SK-N-DZ (cell line): ENCODE data around the gene ZNF821. TPM values are rescaled to one million over a fixed set of nuclear protein-coding genes. Genes with fewer than 3 reads are reported as not detected.
"Not testable (repeated sequence)": the region's sequence is repeated elsewhere in the genome, so short reads cannot be mapped to it uniquely, and the experiment has no call there.

Source experiments
- DNase-seq: peaks from one replicate; pipeline ENCODE4 v3.0.0-alpha.2; 2015; ENCODE audit warnings: low spot score
- polyA plus RNA-seq, 2 experiments: library from polyadenylated mRNA; depleted of rRNA; stranded (reverse); fragments of >200 nt; gene quantifications; 2 replicates each; pipeline ENCODE4 v1.2.3, GENCODE V29; 2014

ZNF821 gene
- polyA plus RNA-seq (2014; cell fraction: cytosol; rRNA removed) = 46.7 and 88.4 TPM in 2 replicates
- polyA plus RNA-seq (2014; cell fraction: nucleus; rRNA removed) = 37.9 and 43.1 TPM in 2 replicates

GRCh38 chr16:71883849-71884638 is at the start of gene ZNF821:
ZNF821 (minus strand) TSS chr16:71884182; CDS start chr16:71879946, 4,236 bp downstream.
- peak; percentile 89 for DNase-seq

GRCh38 chr16:71933017-71933416 is 49.0 kb upstream of the ZNF821 start:
- DNase-seq = no peak

GRCh38 chr16:71931599-71931998 is 47.6 kb upstream of the ZNF821 start:
- no peak for DNase-seq

GRCh38 chr16:71931001-71931400 is 47.0 kb upstream of the ZNF821 start:
- no peak for DNase-seq

GRCh38 chr16:71930013-71930563 is 46.1 kb upstream of the ZNF821 start:
- DNase-seq = no peak

GRCh38 chr16:71929048-71929447 is 45.1 kb upstream of the ZNF821 start:
- no peak for DNase-seq

GRCh38 chr16:71927787-71928186 is 43.8 kb upstream of the ZNF821 start:
- no peak for DNase-seq

GRCh38 chr16:71927383-71927782 is 43.4 kb upstream of the ZNF821 start:
- DNase-seq = no peak

GRCh38 chr16:71924710-71925109 is 40.7 kb upstream of the ZNF821 start:
- no peak for DNase-seq

GRCh38 chr16:71923941-71924690 is 40.1 kb upstream of the ZNF821 start:
- no peak for DNase-seq

- no peak for DNase-seq
These were observed 36.7 kb upstream of the ZNF821 start for GRCh38 chr16:71920658-71921057.

GRCh38 chr16:71919035-71919434 is 35.1 kb upstream of the ZNF821 start:
- DNase-seq = no peak

- DNase-seq = no peak
These were observed 33.9 kb upstream of the ZNF821 start for GRCh38 chr16:71917900-71918299.

- no peak for DNase-seq
These were observed 32.5 kb upstream of the ZNF821 start for GRCh38 chr16:71916397-71916920.

- no peak for DNase-seq
These were observed 31.4 kb upstream of the ZNF821 start for GRCh38 chr16:71915350-71915749.

- DNase-seq = no peak
These were observed 30.8 kb upstream of the ZNF821 start for GRCh38 chr16:71914802-71915201.

- no peak for DNase-seq
These were observed 28.7 kb upstream of the ZNF821 start for GRCh38 chr16:71912534-71913275.

GRCh38 chr16:71911121-71911520 is 27.1 kb upstream of the ZNF821 start:
- no peak for DNase-seq

- DNase-seq = not testable (repeated sequence)
These were observed 21.8 kb upstream of the ZNF821 start for GRCh38 chr16:71905765-71906164.

- DNase-seq = no peak
These were observed 20.3 kb upstream of the ZNF821 start for GRCh38 chr16:71904239-71904638.

- no peak for DNase-seq
These were observed 19.6 kb upstream of the ZNF821 start for GRCh38 chr16:71903608-71904007.
